HepG2 (cell line): ENCODE measurements around the gene GRAMD1B.

Source experiments
- NR2C2 ChIP-seq: sonication (generic); formaldehyde crosslinking; IDR thresholded peaks from 2 replicates; pipeline ENCODE4 v1.4.0; 2020; ENCODE audit warnings: missing genetic modification reagents, mild to moderate bottlenecking, moderate library complexity, borderline replicate concordance
- SRF ChIP-seq: IDR thresholded peaks from 2 replicates; pipeline ENCODE4 v1.6.1; 2011; ENCODE audit warnings: mild to moderate bottlenecking, low read depth, low read length, moderate library complexity
- ZNF3 ChIP-seq: IDR thresholded peaks from 2 replicates; pipeline ENCODE4 v1.7.0; 2017; ENCODE audit warnings: inconsistent platforms
- TF ChIP-seq, protein P1 (sequence below): sonication (generic); formaldehyde crosslinking; IDR thresholded peaks from 2 replicates; pipeline ENCODE4 v1.5.0; 2020; ENCODE audit warnings: mild to moderate bottlenecking, missing genetic modification reagents, moderate library complexity
- TF ChIP-seq, protein P2 (sequence below): sonication (generic); formaldehyde crosslinking; IDR thresholded peaks from 2 replicates; pipeline ENCODE4 v1.4.0; 2020; ENCODE audit warnings: mild to moderate bottlenecking, missing genetic modification reagents
- TF ChIP-seq, protein P3 (sequence below), 2 experiments: sonication (generic) in 1 of 2; formaldehyde crosslinking in 1 of 2; IDR thresholded peaks; 2 replicates each; pipeline versions ENCODE4 v1.4.0 to v1.6.1; 2016 to 2020; ENCODE audit warnings: borderline replicate concordance in 1 of 2, low read depth in 1 of 2, mild to moderate bottlenecking in 1 of 2, missing genetic modification reagents in 1 of 2

DNA sequence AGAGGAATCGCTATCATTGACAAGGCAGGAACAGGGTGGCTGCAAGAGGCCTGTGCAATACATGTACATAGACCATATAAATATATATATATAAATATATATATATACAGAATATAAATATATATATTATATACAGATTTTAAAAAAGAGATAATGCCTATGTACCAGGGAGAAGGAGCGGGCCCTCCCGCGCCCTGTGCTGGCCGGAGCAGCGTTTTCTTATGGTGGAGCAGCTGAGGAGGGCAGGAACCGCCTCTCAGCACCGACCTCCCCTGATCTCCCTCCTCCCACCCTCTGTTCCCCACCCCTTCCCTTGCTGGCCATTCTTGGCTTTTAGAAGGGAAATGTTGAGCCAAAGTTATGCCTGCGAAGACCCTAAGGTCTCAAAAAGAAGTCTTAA, 192.5 kb downstream of the GRAMD1B start:
- no peak for TF ChIP-seq ZNF3
- TF ChIP-seq, protein P1, sequence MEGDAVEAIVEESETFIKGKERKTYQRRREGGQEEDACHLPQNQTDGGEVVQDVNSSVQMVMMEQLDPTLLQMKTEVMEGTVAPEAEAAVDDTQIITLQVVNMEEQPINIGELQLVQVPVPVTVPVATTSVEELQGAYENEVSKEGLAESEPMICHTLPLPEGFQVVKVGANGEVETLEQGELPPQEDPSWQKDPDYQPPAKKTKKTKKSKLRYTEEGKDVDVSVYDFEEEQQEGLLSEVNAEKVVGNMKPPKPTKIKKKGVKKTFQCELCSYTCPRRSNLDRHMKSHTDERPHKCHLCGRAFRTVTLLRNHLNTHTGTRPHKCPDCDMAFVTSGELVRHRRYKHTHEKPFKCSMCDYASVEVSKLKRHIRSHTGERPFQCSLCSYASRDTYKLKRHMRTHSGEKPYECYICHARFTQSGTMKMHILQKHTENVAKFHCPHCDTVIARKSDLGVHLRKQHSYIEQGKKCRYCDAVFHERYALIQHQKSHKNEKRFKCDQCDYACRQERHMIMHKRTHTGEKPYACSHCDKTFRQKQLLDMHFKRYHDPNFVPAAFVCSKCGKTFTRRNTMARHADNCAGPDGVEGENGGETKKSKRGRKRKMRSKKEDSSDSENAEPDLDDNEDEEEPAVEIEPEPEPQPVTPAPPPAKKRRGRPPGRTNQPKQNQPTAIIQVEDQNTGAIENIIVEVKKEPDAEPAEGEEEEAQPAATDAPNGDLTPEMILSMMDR: no peak
- TF ChIP-seq, protein P2, sequence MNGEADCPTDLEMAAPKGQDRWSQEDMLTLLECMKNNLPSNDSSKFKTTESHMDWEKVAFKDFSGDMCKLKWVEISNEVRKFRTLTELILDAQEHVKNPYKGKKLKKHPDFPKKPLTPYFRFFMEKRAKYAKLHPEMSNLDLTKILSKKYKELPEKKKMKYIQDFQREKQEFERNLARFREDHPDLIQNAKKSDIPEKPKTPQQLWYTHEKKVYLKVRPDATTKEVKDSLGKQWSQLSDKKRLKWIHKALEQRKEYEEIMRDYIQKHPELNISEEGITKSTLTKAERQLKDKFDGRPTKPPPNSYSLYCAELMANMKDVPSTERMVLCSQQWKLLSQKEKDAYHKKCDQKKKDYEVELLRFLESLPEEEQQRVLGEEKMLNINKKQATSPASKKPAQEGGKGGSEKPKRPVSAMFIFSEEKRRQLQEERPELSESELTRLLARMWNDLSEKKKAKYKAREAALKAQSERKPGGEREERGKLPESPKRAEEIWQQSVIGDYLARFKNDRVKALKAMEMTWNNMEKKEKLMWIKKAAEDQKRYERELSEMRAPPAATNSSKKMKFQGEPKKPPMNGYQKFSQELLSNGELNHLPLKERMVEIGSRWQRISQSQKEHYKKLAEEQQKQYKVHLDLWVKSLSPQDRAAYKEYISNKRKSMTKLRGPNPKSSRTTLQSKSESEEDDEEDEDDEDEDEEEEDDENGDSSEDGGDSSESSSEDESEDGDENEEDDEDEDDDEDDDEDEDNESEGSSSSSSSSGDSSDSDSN (CRISPR knock-in tag): no peak
- no peak for TF ChIP-seq NR2C2 (CRISPR knock-in tag)
- TF ChIP-seq SRF: no peak
- TF ChIP-seq, protein P3, sequence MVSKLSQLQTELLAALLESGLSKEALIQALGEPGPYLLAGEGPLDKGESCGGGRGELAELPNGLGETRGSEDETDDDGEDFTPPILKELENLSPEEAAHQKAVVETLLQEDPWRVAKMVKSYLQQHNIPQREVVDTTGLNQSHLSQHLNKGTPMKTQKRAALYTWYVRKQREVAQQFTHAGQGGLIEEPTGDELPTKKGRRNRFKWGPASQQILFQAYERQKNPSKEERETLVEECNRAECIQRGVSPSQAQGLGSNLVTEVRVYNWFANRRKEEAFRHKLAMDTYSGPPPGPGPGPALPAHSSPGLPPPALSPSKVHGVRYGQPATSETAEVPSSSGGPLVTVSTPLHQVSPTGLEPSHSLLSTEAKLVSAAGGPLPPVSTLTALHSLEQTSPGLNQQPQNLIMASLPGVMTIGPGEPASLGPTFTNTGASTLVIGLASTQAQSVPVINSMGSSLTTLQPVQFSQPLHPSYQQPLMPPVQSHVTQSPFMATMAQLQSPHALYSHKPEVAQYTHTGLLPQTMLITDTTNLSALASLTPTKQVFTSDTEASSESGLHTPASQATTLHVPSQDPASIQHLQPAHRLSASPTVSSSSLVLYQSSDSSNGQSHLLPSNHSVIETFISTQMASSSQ (IDR thresholded peaks at IDR 0.05; ENCODE audit: low read depth): no peak
- TF ChIP-seq, protein P3 (CRISPR knock-in tag; IDR thresholded peaks at IDR 0.05; ENCODE audit: borderline replicate concordance): no peak
